SKM-1 (cell line): ENCODE results near the gene DYNC1LI1.

Experiments
- DNase-seq: peaks from one replicate; lab custom pipeline; 2025; ENCODE audit not compliant: unreplicated experiment; lab: John Stamatoyannopoulos, UW

The DYNC1LI1 gene

DNA sequence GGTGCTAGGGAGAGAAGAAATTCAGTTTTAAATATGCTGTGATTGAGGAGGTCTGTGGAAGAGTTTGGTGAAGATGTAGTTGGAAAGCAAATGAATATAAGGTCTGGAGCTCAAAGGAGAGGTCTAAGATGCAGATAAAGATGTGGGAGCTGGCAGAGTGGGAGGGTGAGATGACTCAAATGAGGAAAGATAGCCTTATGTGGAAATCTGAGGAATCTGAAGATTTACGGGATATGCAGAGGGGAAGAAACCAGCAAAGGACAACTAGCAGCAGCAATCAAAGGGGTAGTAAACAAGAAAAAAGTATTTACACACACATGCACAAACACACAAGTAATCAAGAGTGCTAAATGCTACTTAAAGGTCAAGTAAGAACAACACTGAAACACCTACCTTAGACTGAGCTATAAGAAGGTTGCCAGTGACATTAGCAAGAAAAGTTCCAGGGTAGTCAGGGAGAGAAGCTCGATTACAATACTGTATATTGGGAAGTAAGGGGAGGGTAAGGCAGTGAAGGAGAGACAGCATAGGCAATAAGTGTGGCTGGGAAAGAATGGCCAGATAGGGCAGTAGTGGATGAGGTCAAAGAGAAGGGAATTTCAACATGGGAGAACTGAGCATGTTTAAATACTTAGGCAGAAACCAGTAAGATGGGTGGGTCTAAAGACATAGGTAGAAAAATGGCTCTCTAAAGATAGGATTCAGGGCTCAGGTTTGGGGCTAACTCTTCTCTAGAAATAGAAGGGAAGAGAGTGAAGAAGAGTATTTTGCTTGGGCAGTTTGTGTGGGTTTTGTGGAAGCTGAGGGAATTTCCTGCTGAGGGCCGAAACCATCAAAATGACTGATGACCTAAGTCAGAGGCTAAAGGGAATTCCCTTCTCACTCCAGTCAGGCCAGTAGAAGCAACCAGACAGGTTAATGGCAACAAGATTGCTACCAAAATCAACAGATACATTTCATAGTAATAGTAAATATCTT lies 76.9 kb downstream of the DYNC1LI1 start:
- no peak for DNase-seq

DNA sequence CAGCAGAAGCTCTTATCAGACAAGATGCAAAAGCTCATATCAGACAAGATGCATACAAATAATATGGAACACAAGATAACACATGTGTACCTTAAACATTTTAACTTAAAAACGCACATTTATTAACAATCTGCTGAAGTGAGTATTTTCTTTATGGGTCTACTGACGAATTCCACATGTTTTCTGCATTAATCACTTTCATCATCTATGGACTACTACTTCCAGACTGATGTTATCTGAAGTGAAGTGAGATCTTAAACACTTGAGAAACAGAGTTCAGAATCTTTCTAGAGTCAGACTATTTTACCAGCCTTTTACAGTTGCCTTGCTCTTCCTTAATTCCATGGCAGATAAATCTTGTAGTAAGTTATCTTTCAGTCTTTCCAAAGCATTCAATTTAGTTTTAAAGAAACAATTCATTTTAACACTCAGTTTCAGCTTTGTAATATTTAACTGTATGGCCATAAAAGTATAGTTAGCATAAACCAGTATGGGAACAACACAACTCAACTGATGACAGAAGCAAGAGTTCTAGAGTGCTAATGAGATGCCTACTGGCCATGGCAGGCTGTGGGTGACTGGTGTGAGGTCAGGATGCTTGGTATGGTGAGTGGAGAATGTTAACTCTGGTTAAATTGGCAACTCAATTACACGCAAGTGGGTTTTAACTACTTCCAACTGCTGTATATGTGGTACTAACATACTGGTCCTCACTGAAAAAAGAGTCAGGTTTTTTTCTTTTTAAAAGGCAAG lies 77.8 kb downstream of the DYNC1LI1 start:
- DNase-seq, result no peak

- no peak for DNase-seq
Observed at GRCh38 chr3:32488474-32489008, 82.1 kb downstream of the DYNC1LI1 start.

DNA sequence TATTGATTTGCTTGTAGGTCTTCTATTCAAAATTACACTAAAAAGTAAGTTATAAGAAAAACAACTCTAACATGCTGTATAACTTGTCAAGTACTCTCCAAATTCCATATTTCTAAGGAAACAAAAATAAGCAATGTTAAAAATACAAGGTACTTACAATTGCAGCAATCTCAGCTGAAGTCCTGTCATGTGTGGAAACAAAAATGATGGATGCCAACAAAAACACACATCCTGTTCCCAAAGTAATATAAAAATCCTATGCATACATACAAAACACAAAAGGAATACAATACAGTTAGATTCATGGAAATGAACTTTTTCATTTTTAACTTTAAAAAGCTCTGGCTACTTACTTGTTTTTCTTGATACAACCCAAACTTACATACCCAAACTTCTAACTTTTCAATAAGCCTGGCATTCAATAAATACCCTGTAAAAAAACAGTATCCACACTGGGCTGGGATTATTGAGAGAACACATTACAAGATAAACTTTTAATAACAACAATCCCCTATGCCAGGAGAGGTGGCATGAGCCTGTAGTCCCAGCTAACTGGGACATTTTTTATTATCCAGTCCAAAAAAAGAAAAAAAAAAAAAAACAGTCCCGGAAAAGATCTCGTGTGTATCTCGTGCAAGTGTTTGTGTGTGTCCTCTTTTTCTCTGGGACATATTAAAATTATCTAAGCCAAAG lies 82.7 kb downstream of the DYNC1LI1 start:
- DNase-seq, result no peak

DNA sequence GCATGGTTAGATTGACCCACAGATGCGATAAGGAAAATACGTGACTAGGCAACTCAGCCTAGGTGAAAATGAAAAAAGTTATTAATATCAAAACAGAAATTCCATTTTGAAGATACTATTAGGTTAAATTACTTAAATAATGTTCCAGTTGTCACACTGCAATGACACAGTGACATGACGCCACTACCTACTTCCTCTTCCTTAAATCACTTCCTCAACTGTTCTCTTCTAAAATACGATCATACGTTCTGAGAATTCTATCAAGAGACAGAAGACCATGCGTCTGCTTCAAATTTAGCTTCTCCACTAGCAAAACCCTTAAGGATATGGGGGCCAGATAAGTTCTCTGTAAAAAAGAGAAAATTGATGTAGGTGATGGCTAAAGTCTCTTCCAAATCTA lies 86.2 kb downstream of the DYNC1LI1 start:
- DNase-seq, result peak; percentile 52

DNA sequence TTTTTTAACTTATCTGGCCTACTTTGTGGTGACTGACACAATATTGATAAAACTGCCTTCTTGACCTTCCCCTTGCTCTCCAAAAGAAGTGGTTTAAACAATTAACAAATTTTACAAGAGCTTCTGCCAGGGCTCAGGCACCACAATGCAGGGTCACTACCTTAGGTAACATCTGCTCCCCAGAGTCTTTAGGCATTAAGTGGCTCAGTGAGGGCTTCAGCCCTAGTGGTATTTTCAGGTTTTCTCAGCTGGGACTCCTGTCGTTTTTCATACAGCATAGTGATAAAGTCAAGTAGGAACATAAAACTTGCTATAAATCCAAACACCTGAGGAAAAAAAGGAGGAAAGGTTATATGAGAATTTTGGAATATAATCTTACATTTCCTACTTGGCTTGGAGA lies 86.9 kb downstream of the DYNC1LI1 start:
- DNase-seq, result no peak

DNA sequence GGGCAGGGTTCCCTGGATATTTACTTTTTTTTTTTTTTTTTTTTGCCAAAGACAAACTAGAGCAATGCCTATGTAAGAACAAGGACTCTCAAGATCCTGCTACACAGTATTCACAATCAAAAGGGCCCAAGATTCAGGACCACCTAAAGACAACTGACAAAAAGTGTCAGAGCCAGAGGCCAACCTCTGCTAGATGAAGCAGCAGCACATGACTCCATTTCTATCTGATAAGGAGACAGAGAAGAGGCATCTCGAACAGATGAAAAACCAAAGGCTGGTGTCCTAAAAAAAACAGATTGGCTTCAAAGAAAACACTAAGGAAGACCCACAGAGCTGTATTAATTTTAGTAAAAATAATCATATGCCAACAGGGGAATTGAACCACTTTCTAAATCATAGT lies 88.0 kb downstream of the DYNC1LI1 start:
- no peak for DNase-seq

- no peak for DNase-seq
Observed at GRCh38 chr3:32481791-32482631, 88.6 kb downstream of the DYNC1LI1 start.

DNA sequence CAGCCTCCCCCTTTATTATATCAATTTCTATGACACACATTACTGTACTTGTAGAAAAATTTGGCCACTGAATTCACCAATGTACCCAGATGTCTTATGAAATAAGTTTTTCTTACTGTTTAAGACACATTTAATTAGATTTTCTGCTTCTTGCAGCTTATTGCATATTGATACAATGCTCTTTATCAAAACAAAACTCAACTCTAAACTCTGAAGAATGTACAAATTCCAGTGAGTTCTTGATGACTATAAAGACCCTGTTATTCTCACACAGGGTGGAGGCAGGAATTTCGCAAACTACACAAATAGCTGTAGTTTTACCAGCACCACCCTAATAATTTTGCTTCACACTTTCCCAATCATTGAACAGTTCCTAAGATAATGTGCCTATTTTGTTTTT lies 90.1 kb downstream of the DYNC1LI1 start:
- DNase-seq, result no peak
